HEK293T (cell line): Measurements from ENCODE around the gene ZNF749.

Experiments
- ARNT ChIP-seq: fragments of 450-650 bp; IDR thresholded peaks from 2 replicates; pipeline ENCODE4 v1.6.1; 2017; ENCODE audit warnings: mild to moderate bottlenecking
- BHLHE40 ChIP-seq: fragments of 450-650 bp; IDR thresholded peaks from 2 replicates; pipeline ENCODE4 v1.6.1; 2016; ENCODE audit warnings: mild to moderate bottlenecking, moderate library complexity, borderline replicate concordance
- ELF4 ChIP-seq: fragments of 450-650 bp; IDR thresholded peaks from 2 replicates; pipeline ENCODE4 v1.6.1; 2017; ENCODE audit warnings: antibody characterized with exemption
- FOXA1 ChIP-seq: fragments of 450-650 bp; IDR thresholded peaks from 2 replicates; pipeline ENCODE4 v1.6.1; 2016; ENCODE audit warnings: mild to moderate bottlenecking
- FOXK2 ChIP-seq: fragments of 450-650 bp; IDR thresholded peaks from 2 replicates; pipeline ENCODE4 v1.6.1; 2016; ENCODE audit warnings: mild to moderate bottlenecking
- FOXM1 ChIP-seq: fragments of 450-650 bp; IDR thresholded peaks from 2 replicates; pipeline ENCODE4 v1.6.1; 2017; ENCODE audit warnings: mild to moderate bottlenecking, borderline replicate concordance
- HDGF ChIP-seq: fragments of 450-650 bp; IDR thresholded peaks from 2 replicates; pipeline ENCODE4 v1.6.1; 2017; ENCODE audit warnings: antibody characterized with exemption, borderline replicate concordance
- L3MBTL2 ChIP-seq: fragments of 450-650 bp; conservative IDR thresholded peaks from 2 replicates; pipeline ENCODE4 v1.6.1; 2016; ENCODE audit warnings: mild to moderate bottlenecking
- SP1 ChIP-seq: fragments of 450-650 bp; IDR thresholded peaks from 2 replicates; pipeline ENCODE4 v1.6.1; 2017
- SUZ12 ChIP-seq: fragments of 450-650 bp; IDR thresholded peaks from 2 replicates; pipeline ENCODE4 v1.6.1; 2016; ENCODE audit warnings: mild to moderate bottlenecking
- TARDBP ChIP-seq: fragments of 450-650 bp; IDR thresholded peaks from 2 replicates; pipeline ENCODE4 v1.6.1; 2016
- ZNF384 ChIP-seq: fragments of 450-650 bp; IDR thresholded peaks from 2 replicates; pipeline ENCODE4 v1.6.1; 2016
- TF ChIP-seq, protein P1 (sequence below): fragments of 450-650 bp; IDR thresholded peaks from 2 replicates; pipeline ENCODE4 v1.6.1; 2016

DNA sequence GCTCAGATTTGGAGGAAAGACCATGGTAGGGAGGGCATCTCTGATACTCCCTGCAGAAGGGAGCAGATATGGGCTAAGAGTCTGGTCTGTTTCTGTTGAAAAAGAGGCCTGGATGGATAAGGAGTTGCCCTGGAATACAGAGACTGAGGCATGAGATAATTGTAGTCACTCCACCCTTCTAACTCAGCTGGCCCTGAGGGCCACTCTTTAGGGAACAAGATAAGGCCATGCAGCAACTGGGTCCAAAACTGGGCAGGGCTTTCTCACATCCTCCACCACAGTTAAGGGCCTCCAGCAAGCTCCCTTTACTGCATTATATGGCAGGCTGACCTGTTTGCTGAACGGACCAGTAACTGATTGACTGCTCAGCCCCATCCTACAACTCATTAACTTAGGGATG, 1.3 kb downstream of the ZNF749 start:
- TF ChIP-seq TARDBP (no peak), SP1 (no peak), FOXK2 (no peak), BHLHE40 (no peak), ELF4 (no peak), ZNF384 (no peak), FOXM1 (no peak), FOXA1 (no peak), L3MBTL2 (no peak), HDGF (no peak), ARNT (no peak), SUZ12 (no peak)
- TF ChIP-seq, protein P1, sequence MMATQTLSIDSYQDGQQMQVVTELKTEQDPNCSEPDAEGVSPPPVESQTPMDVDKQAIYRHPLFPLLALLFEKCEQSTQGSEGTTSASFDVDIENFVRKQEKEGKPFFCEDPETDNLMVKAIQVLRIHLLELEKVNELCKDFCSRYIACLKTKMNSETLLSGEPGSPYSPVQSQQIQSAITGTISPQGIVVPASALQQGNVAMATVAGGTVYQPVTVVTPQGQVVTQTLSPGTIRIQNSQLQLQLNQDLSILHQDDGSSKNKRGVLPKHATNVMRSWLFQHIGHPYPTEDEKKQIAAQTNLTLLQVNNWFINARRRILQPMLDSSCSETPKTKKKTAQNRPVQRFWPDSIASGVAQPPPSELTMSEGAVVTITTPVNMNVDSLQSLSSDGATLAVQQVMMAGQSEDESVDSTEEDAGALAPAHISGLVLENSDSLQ = no peak
